ENCODE results near the gene PIH1D1. TPM values are rescaled to one million over a fixed set of nuclear protein-coding genes. Genes with fewer than 3 reads are reported as not detected.

Gene PIH1D1
- total RNA-seq, 1 donor from 2014 or later, result 56.4 TPM

DNA sequence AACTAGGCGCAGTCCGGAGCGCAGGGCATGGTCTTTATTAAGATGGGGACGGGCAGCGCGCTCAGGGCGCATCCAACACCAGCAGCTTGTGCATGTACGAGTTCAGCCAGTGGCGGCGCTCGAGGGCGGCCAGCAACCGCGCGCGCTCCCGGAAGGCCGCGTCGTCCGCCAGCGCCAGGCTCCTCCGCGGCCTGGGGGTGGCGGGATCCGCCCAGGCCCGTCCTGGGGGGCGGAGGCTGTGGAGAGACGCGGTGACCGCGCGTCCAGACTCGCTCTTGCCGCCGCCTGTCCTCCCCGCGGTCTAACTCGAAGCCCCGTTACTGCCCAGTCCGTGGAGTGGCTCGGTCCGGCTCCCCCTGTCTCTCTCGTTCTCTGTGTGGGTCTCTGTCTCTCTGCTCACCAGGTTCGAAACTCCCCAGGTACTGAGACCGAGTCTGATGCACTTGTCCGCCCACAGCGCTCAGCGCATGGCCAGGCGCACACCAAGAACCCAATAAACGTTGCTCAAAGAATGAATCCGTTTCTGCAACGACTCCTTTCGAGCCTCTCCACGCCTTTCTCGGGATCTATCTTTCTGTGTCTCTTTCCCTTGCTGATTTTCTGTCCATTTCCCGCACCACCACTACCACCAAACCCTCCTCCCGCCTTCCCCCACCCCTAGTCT, 29.1 kb downstream of the PIH1D1 start:
- H3K9ac ChIP-seq (ENCODE audit: low read depth in 1 of 3, low read length in 3 of 3), result peak overlapping the region in 2 of 3 donors; percentile 32 to 40
- H3K36me3 ChIP-seq (ENCODE audit: control insufficient read depth in 3 of 3, insufficient read depth in 3 of 3, low read length in 3 of 3), result no peaks in the 10 kb centered on the region
- H3K9me3 ChIP-seq (ENCODE audit: control insufficient read depth in 3 of 3, low read length in 3 of 3), result no peaks in the 10 kb centered on the region
- peaks cover 17 to 19% (median 18%) of the 10 kb centered on the region in 3 donors for H3K4me1 ChIP-seq (ENCODE audit: control insufficient read depth in 3 of 3, insufficient read depth in 3 of 3, low read length in 3 of 3)
- H3K4me3 ChIP-seq (ENCODE audit: low read length in 3 of 3), result peak overlapping the region; percentile 27 to 52 (median 46)
- H3K27ac ChIP-seq (ENCODE audit: low read depth, low read length), result no peak overlapping the region
- peaks cover 87 to 89% (median 88%) of the 10 kb centered on the region in 3 donors for H3K27me3 ChIP-seq (ENCODE audit: control insufficient read depth in 3 of 3, insufficient read depth in 3 of 3, low read length in 3 of 3)

DNA sequence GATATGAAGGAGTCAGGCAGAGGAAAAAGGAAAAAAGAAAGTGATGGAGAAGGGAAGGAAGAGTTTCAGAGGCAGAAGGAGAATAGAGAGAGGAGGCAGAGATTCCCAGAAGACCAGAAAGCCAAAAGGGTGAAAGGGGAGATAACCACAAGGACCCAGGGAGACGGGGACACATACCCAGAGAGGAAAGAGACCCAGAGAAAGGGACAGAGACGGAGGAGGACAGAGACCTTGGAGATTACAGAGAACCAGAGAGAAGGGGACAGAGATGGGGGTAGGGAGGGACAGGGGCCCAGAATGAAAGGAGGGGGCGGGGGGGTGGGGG, 29.8 kb downstream of the PIH1D1 start:
- Histone ChIP-seq H3K4me3 (ENCODE audit: low read length in 3 of 3) (no peak overlapping the region), H3K36me3 (ENCODE audit: control insufficient read depth in 3 of 3, insufficient read depth in 3 of 3, low read length in 3 of 3) (no peaks in the 10 kb centered on the region), H3K27ac (ENCODE audit: low read depth, low read length) (no peak overlapping the region), H3K9me3 (ENCODE audit: control insufficient read depth in 3 of 3, low read length in 3 of 3) (no peaks in the 10 kb centered on the region), H3K27me3 (ENCODE audit: control insufficient read depth in 3 of 3, insufficient read depth in 3 of 3, low read length in 3 of 3) (peaks cover 86 to 90% (median 86%) of the 10 kb centered on the region in 3 donors), H3K9ac (ENCODE audit: low read depth in 1 of 3, low read length in 3 of 3) (no peak overlapping the region), H3K4me1 (ENCODE audit: control insufficient read depth in 3 of 3, insufficient read depth in 3 of 3, low read length in 3 of 3) (peaks cover 17 to 19% (median 18%) of the 10 kb centered on the region in 3 donors)

DNA sequence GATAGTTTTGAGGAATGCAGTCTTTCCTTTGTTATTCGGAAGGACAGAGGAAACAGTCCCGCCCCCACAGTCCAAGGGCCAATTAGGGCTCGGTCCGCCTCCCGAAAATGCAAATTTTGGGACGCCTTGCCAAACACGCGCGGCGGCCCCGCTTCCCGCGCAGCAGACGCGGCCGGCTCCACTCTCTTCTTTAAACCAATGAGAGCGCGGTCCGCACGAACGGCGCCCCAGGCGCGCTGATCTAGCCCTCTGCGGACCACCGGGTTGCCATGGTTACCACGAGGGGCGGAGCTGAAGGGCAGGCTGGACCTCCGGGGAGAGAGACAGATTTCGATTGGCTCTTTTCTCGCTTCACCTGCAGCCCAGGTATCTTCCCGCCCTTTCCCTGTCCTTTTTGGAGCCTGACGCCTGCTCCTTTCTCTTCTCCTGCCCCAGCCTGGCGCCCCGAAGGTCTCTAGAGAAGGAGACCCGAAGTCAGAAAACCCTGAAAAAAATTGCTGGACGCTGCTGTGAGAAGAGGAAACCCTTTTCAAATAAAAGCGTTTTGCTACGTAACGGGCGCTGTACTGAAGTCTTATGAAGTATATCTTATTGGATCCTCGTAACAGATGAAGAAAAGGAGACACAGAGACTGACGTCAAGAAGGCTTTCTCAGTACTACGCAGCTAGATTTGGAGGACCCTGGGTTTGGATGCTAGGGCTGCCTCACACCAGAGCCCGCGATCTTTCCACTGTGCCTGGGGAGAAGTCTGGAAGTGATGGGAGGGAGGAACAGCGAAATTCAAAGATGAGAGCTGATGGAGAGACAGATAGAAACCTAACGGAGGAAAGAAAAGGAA, 30.4 kb downstream of the PIH1D1 start:
- H3K9me3 ChIP-seq (ENCODE audit: control insufficient read depth in 3 of 3, low read length in 3 of 3), result no peaks in the 10 kb centered on the region
- peak overlapping the region in 2 of 3 donors; percentile 1 to 33 for H3K4me3 ChIP-seq (ENCODE audit: low read length in 3 of 3)
- peaks cover 84 to 87% (median 86%) of the 10 kb centered on the region in 3 donors for H3K27me3 ChIP-seq (ENCODE audit: control insufficient read depth in 3 of 3, insufficient read depth in 3 of 3, low read length in 3 of 3)

DNA sequence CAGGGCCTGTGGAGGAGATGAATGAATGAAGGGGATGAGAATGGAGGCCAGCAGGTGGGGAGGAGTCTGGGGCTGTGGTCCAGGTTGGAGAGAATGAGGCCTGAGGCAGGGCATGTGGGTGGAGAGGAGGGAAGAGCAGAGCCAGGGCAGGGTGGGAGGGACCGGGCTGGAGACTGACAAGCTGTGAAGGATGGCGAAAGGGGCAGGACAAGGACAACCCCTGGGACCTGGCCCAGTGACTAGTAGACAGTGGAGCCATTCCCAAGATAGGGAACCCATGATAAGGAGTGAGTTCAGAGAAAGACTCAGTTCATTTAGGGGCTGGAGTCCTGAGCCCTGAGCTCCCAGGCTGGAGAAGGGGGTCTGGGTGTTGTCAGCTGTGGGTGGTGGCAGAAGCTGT, 31.4 kb downstream of the PIH1D1 start:
- Histone ChIP-seq H3K4me3 (ENCODE audit: low read length in 3 of 3) (no peak overlapping the region), H3K27me3 (ENCODE audit: control insufficient read depth in 3 of 3, insufficient read depth in 3 of 3, low read length in 3 of 3) (peaks cover 74 to 83% (median 76%) of the 10 kb centered on the region in 3 donors), H3K9me3 (ENCODE audit: control insufficient read depth in 3 of 3, low read length in 3 of 3) (no peaks in the 10 kb centered on the region), H3K4me1 (ENCODE audit: control insufficient read depth in 3 of 3, insufficient read depth in 3 of 3, low read length in 3 of 3) (peaks cover 17 to 19% (median 18%) of the 10 kb centered on the region in 3 donors), H3K9ac (ENCODE audit: low read depth in 1 of 3, low read length in 3 of 3) (no peak overlapping the region), H3K36me3 (ENCODE audit: control insufficient read depth in 3 of 3, insufficient read depth in 3 of 3, low read length in 3 of 3) (no peaks in the 10 kb centered on the region), H3K27ac (ENCODE audit: low read depth, low read length) (no peak overlapping the region)

More for the DNA sequence above, 30.4 kb downstream of the PIH1D1 start:
- Histone ChIP-seq H3K4me1 (ENCODE audit: control insufficient read depth in 3 of 3, insufficient read depth in 3 of 3, low read length in 3 of 3) (peaks cover 17 to 19% (median 18%) of the 10 kb centered on the region in 3 donors), H3K36me3 (ENCODE audit: control insufficient read depth in 3 of 3, insufficient read depth in 3 of 3, low read length in 3 of 3) (no peaks in the 10 kb centered on the region), H3K27ac (ENCODE audit: low read depth, low read length) (no peak overlapping the region), H3K9ac (ENCODE audit: low read depth in 1 of 3, low read length in 3 of 3) (no peak overlapping the region)

DNA sequence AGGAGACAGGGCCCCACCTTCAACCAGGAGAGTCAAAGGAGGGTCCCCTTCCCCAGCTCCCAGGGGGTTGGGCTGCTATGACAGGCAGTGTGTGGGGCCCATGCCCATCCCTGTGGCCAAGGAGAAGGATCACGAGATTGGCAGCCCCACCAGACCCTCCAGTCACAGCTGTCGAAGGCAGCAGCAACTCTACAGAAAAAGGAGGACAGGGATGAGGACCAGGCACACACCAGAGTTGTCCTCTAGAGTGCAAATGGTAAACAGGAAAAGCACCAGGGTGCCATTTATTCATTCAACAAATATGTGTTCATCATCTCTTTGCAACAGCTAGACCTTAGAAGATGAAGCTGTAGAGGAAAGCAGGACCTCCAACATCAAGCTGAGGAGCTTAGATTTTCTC, 32.4 kb downstream of the PIH1D1 start:
- H3K27ac ChIP-seq (ENCODE audit: low read depth, low read length), result no peak overlapping the region
- no peak overlapping the region for H3K9ac ChIP-seq (ENCODE audit: low read depth in 1 of 3, low read length in 3 of 3)
- H3K27me3 ChIP-seq (ENCODE audit: control insufficient read depth in 3 of 3, insufficient read depth in 3 of 3, low read length in 3 of 3), result peaks cover 66 to 84% (median 68%) of the 10 kb centered on the region in 3 donors
- H3K36me3 ChIP-seq (ENCODE audit: control insufficient read depth in 3 of 3, insufficient read depth in 3 of 3, low read length in 3 of 3), result no peaks in the 10 kb centered on the region
- H3K4me1 ChIP-seq (ENCODE audit: control insufficient read depth in 3 of 3, insufficient read depth in 3 of 3, low read length in 3 of 3), result peaks cover 17 to 19% (median 18%) of the 10 kb centered on the region in 3 donors
- no peak overlapping the region for H3K4me3 ChIP-seq (ENCODE audit: low read length in 3 of 3)
- no peaks in the 10 kb centered on the region for H3K9me3 ChIP-seq (ENCODE audit: control insufficient read depth in 3 of 3, low read length in 3 of 3)

DNA sequence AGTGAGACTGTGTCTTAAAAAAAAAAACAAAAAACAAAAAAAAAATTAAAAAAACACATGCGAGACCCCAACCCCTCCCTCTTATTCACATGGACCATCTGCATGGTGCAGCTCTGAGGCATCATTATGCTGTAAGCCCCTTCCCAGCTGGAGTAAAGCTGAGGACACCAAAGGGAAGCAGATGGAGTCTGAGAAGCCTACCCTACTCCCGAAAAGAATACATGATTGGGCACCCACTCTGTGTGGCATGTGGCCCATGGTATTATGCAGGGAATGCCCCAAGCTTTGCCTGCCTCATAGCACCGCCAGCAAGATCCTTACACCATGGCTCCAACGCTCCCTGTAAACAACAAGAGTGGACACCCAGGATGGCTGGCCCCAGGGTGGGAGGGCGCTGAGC, 33.1 kb downstream of the PIH1D1 start:
- H3K9me3 ChIP-seq (ENCODE audit: control insufficient read depth in 3 of 3, low read length in 3 of 3), result no peaks in the 10 kb centered on the region
- no peak overlapping the region for H3K4me3 ChIP-seq (ENCODE audit: low read length in 3 of 3)
- no peak overlapping the region for H3K27ac ChIP-seq (ENCODE audit: low read depth, low read length)
- peaks cover 59 to 84% (median 62%) of the 10 kb centered on the region in 3 donors for H3K27me3 ChIP-seq (ENCODE audit: control insufficient read depth in 3 of 3, insufficient read depth in 3 of 3, low read length in 3 of 3)
- H3K36me3 ChIP-seq (ENCODE audit: control insufficient read depth in 3 of 3, insufficient read depth in 3 of 3, low read length in 3 of 3), result no peaks in the 10 kb centered on the region
- H3K9ac ChIP-seq (ENCODE audit: low read depth in 1 of 3, low read length in 3 of 3), result no peak overlapping the region
- peaks cover 13 to 19% (median 15%) of the 10 kb centered on the region in 3 donors for H3K4me1 ChIP-seq (ENCODE audit: control insufficient read depth in 3 of 3, insufficient read depth in 3 of 3, low read length in 3 of 3)

DNA sequence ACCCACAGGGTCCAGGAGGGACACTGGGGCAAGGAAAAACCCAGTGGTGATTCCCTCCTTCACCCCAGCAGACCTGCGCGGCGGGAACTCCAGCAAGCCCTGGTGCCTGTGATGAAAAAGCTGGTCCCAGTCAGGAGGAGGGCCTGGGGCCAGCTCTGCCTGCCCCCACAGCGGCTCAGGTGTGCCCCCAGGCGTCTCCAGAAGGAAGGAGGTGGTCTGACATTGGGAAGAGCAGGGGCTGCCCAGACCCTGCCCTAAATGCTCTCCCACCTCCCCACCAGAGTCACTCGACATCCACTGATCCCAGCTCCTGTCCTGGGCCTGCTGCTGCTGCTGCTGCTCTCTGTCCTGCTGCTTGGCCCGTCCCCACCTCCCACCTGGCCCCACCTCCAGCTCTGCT, 34.5 kb downstream of the PIH1D1 start:
- Histone ChIP-seq H3K9me3 (ENCODE audit: control insufficient read depth in 3 of 3, low read length in 3 of 3) (no peaks in the 10 kb centered on the region), H3K4me1 (ENCODE audit: control insufficient read depth in 3 of 3, insufficient read depth in 3 of 3, low read length in 3 of 3) (peaks cover 0 to 6% (median 2%) of the 10 kb centered on the region in 3 donors), H3K36me3 (ENCODE audit: control insufficient read depth in 3 of 3, insufficient read depth in 3 of 3, low read length in 3 of 3) (no peaks in the 10 kb centered on the region), H3K9ac (ENCODE audit: low read depth in 1 of 3, low read length in 3 of 3) (no peak overlapping the region), H3K4me3 (ENCODE audit: low read length in 3 of 3) (no peak overlapping the region), H3K27me3 (ENCODE audit: control insufficient read depth in 3 of 3, insufficient read depth in 3 of 3, low read length in 3 of 3) (peaks cover 48 to 74% (median 51%) of the 10 kb centered on the region in 3 donors), H3K27ac (ENCODE audit: low read depth, low read length) (no peak overlapping the region)

DNA sequence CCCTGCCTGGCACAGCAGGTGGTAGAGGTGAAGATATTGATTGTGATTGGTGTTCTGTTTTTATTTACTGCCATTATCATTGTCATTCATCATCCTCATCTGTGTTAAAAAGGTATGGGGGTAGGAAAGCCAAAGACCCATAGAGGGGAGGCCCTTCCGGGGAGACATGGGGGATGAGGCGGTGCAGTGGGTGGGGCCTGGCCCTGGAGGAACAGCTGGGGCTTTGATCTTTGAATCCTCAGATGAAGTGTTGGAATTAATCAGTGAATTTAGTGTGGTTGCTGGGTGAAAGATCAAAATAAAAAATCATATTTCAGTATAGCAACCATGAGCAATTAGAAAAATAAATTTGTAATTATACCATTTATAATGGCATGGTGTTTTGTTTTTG, 35.8 kb downstream of the PIH1D1 start:
- Histone ChIP-seq H3K27me3 (ENCODE audit: control insufficient read depth in 3 of 3, insufficient read depth in 3 of 3, low read length in 3 of 3) (peaks cover 40 to 62% (median 45%) of the 10 kb centered on the region in 3 donors), H3K9ac (ENCODE audit: low read depth in 1 of 3, low read length in 3 of 3) (no peak overlapping the region), H3K36me3 (ENCODE audit: control insufficient read depth in 3 of 3, insufficient read depth in 3 of 3, low read length in 3 of 3) (no peaks in the 10 kb centered on the region), H3K4me1 (ENCODE audit: control insufficient read depth in 3 of 3, insufficient read depth in 3 of 3, low read length in 3 of 3) (no peaks in the 10 kb centered on the region), H3K9me3 (ENCODE audit: control insufficient read depth in 3 of 3, low read length in 3 of 3) (no peaks in the 10 kb centered on the region), H3K4me3 (ENCODE audit: low read length in 3 of 3) (no peak overlapping the region), H3K27ac (ENCODE audit: low read depth, low read length) (no peak overlapping the region)

DNA sequence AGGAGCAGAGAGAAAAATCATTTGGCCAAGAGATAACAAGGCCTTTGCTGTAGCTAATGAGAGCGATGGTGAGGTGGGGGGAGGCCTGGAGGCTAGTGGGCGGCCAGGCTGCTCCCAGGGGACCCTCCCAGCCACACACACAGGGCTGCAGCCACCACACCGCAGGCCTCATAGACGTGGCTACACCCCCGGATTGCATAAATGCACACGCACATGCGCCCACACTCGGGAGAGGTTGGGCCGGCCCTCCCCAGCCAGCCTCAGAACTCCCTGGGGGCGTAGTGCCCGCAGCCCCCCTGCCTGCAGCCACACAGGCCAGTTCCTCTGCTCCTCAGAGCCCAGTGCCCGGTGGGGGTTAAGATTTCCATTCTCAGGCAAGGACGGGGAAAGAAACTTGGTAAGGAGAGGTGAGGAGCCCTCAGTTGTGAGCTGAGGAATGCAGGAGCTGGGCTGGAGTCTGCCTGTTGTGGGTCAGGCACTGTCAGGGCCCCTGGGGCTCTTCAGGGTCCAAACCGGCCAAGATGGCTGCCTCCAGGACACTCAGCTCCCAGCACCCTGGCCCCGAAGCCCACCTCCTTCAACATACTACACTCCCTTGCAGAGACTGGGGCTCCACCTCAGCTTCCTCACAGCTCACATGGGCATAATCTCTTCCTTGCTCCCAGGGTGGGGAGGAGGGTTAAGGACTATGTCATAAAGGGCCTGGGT, 36.4 kb downstream of the PIH1D1 start:
- H3K4me1 ChIP-seq (ENCODE audit: control insufficient read depth in 3 of 3, insufficient read depth in 3 of 3, low read length in 3 of 3), result no peaks in the 10 kb centered on the region
- no peak overlapping the region for H3K9ac ChIP-seq (ENCODE audit: low read depth in 1 of 3, low read length in 3 of 3)
- H3K36me3 ChIP-seq (ENCODE audit: control insufficient read depth in 3 of 3, insufficient read depth in 3 of 3, low read length in 3 of 3), result no peaks in the 10 kb centered on the region
- H3K9me3 ChIP-seq (ENCODE audit: control insufficient read depth in 3 of 3, low read length in 3 of 3), result no peaks in the 10 kb centered on the region
- H3K27me3 ChIP-seq (ENCODE audit: control insufficient read depth in 3 of 3, insufficient read depth in 3 of 3, low read length in 3 of 3), result peaks cover 34 to 57% (median 39%) of the 10 kb centered on the region in 3 donors
- no peak overlapping the region for H3K27ac ChIP-seq (ENCODE audit: low read depth, low read length)
- H3K4me3 ChIP-seq (ENCODE audit: low read length in 3 of 3), result no peak overlapping the region
